ENCODE data around the gene SLC17A9.

DNA sequence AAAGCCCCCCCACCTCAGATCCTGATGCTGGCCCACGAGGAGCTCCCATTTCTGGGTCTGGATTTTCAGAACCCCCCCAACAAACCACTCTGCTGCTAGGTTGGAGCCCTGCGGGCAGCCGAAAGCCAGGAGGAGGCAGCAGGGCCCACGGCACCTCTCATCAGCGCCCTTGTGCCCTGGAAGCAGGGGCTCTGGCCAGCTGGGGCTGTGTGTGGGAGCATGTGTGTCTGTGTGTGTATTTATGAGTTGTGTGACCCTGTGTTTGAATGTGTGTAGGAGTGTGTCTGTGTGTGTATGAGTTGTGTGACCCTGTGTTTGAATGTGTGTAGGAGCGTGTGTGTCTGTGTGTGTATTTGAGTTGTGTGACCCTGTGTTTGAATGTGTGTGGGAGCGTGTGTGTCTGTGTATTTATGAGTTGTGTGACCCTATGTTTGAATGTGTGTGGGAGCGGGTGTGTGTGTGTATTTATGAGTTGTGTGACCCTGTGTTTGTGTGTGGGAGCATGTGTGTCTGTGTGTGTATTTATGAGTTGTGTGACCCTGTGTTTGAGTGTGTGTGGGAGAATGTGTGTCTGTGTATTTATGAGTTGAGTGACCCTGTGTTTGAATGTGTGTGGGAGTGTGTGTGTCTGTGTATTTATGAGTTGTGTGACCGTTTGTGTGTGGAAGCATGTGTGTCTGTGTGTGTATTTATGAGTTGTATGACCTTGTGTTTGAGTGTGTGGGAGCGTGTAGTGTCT, 18.9 kb downstream of the SLC17A9 start:
- TF ChIP-seq EZH2 (IDR thresholded peaks at IDR 0.05; ENCODE audit: low read depth, unreplicated experiment) (no peak), CTCF (conservative IDR thresholded peaks at IDR 0.05; ENCODE audit: low read depth in 2 of 2) (no peak), POLR2AphosphoS5 (IDR thresholded peaks at IDR 0.05; ENCODE audit: low read depth) (no peak), JUNB (IDR thresholded peaks at IDR 0.05; ENCODE audit: unreplicated experiment) (no peak), EZH2phosphoT487 (IDR thresholded peaks at IDR 0.05; ENCODE audit: unreplicated experiment) (no peak), CREB1 (CRISPR knock-in tag; IDR thresholded peaks at IDR 0.05; ENCODE audit: low read depth) (no peak), ETS1 (IDR thresholded peaks at IDR 0.05) (no peak)
- TF ChIP-seq, protein P1, sequence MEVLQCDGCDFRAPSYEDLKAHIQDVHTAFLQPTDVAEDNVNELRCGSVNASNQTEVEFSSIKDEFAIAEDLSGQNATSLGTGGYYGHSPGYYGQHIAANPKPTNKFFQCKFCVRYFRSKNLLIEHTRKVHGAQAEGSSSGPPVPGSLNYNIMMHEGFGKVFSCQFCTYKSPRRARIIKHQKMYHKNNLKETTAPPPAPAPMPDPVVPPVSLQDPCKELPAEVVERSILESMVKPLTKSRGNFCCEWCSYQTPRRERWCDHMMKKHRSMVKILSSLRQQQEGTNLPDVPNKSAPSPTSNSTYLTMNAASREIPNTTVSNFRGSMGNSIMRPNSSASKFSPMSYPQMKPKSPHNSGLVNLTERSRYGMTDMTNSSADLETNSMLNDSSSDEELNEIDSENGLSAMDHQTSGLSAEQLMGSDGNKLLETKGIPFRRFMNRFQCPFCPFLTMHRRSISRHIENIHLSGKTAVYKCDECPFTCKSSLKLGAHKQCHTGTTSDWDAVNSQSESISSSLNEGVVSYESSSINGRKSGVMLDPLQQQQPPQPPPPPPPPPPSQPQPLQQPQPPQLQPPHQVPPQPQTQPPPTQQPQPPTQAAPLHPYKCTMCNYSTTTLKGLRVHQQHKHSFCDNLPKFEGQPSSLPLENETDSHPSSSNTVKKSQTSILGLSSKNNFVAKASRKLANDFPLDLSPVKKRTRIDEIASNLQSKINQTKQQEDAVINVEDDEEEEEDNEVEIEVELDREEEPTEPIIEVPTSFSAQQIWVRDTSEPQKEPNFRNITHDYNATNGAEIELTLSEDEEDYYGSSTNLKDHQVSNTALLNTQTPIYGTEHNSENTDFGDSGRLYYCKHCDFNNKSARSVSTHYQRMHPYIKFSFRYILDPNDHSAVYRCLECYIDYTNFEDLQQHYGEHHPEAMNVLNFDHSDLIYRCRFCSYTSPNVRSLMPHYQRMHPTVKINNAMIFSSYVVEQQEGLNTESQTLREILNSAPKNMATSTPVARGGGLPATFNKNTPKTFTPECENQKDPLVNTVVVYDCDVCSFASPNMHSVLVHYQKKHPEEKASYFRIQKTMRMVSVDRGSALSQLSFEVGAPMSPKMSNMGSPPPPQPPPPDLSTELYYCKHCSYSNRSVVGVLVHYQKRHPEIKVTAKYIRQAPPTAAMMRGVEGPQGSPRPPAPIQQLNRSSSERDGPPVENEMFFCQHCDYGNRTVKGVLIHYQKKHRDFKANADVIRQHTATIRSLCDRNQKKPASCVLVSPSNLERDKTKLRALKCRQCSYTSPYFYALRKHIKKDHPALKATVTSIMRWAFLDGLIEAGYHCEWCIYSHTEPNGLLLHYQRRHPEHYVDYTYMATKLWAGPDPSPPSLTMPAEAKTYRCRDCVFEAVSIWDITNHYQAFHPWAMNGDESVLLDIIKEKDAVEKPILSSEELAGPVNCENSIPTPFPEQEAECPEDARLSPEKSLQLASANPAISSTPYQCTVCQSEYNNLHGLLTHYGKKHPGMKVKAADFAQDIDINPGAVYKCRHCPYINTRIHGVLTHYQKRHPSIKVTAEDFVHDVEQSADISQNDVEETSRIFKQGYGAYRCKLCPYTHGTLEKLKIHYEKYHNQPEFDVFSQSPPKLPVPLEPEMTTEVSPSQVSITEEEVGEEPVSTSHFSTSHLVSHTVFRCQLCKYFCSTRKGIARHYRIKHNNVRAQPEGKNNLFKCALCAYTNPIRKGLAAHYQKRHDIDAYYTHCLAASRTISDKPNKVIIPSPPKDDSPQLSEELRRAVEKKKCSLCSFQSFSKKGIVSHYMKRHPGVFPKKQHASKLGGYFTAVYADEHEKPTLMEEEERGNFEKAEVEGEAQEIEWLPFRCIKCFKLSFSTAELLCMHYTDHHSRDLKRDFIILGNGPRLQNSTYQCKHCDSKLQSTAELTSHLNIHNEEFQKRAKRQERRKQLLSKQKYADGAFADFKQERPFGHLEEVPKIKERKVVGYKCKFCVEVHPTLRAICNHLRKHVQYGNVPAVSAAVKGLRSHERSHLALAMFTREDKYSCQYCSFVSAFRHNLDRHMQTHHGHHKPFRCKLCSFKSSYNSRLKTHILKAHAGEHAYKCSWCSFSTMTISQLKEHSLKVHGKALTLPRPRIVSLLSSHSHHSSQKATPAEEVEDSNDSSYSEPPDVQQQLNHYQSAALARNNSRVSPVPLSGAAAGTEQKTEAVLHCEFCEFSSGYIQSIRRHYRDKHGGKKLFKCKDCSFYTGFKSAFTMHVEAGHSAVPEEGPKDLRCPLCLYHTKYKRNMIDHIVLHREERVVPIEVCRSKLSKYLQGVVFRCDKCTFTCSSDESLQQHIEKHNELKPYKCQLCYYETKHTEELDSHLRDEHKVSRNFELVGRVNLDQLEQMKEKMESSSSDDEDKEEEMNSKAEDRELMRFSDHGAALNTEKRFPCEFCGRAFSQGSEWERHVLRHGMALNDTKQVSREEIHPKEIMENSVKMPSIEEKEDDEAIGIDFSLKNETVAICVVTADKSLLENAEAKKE (CRISPR knock-in tag; IDR thresholded peaks at IDR 0.05), result no peak
- TF ChIP-seq, protein P2, sequence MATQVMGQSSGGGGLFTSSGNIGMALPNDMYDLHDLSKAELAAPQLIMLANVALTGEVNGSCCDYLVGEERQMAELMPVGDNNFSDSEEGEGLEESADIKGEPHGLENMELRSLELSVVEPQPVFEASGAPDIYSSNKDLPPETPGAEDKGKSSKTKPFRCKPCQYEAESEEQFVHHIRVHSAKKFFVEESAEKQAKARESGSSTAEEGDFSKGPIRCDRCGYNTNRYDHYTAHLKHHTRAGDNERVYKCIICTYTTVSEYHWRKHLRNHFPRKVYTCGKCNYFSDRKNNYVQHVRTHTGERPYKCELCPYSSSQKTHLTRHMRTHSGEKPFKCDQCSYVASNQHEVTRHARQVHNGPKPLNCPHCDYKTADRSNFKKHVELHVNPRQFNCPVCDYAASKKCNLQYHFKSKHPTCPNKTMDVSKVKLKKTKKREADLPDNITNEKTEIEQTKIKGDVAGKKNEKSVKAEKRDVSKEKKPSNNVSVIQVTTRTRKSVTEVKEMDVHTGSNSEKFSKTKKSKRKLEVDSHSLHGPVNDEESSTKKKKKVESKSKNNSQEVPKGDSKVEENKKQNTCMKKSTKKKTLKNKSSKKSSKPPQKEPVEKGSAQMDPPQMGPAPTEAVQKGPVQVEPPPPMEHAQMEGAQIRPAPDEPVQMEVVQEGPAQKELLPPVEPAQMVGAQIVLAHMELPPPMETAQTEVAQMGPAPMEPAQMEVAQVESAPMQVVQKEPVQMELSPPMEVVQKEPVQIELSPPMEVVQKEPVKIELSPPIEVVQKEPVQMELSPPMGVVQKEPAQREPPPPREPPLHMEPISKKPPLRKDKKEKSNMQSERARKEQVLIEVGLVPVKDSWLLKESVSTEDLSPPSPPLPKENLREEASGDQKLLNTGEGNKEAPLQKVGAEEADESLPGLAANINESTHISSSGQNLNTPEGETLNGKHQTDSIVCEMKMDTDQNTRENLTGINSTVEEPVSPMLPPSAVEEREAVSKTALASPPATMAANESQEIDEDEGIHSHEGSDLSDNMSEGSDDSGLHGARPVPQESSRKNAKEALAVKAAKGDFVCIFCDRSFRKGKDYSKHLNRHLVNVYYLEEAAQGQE (IDR thresholded peaks at IDR 0.05; ENCODE audit: unreplicated experiment), result no peak
